ENCODE results near the gene BATF. TPM values are rescaled to one million over a fixed set of nuclear protein-coding genes. Genes with fewer than 3 reads are reported as not detected.
A peak's percentile ranks its signal among the peaks of the same experiment; 100 is the strongest.

The BATF gene
- total RNA-seq, 4 donors from 2014 or later, result 1.7 to 37.3 (median 4.4) TPM

DNA sequence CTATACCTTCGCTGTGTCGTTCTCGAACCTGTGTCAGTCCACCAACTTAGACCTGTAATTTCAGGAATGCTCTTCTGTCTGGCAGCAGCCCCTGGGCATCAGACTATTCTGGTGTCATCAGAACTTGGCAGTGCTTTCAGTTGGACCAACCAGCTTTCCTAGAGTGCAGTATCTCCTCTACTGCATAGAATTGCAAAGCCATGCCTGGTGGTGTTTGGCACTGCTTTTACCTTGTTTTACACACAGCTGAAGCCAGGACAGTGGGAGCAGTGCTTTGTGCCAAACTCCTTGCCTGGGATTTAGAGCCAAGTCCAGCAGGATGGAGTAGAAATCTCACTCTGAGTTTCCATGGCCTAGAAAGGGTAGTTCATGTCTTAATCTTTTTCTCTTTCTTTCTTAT, 57.6 kb downstream of the BATF start:
- DNase-seq (ENCODE audit: extremely low spot score), result no peak
- peak overlapping the region in 1 of 4 donors; percentile 82 for H3K27ac ChIP-seq (replicated peaks in 1 of 4)
- H3K4me1 ChIP-seq, result peaks cover 17 to 42% (median 28%) of the 10 kb centered on the region in 4 donors
- no peak for TF ChIP-seq CTCF (IDR thresholded peaks at IDR 0.05)
- TF ChIP-seq POLR2A (IDR thresholded peaks at IDR 0.05; ENCODE audit: low read depth), result no peak
- TF ChIP-seq POLR2AphosphoS5 (IDR thresholded peaks at IDR 0.05), result no peak
- no peak for TF ChIP-seq EP300 (IDR thresholded peaks at IDR 0.05)
- WGBS, result 93% methylated on average over 3 of the region's 3 CpGs
- H3K36me3 ChIP-seq, result no peaks in the 10 kb centered on the region
- H3K4me3 ChIP-seq, result peak overlapping the region; percentile 63 to 69 (median 64)
- no peaks in the 10 kb centered on the region for H3K27me3 ChIP-seq
- no peaks in the 10 kb centered on the region for H3K9me3 ChIP-seq
- intact Hi-C loops (cut with DNase I), result no loop called here

DNA sequence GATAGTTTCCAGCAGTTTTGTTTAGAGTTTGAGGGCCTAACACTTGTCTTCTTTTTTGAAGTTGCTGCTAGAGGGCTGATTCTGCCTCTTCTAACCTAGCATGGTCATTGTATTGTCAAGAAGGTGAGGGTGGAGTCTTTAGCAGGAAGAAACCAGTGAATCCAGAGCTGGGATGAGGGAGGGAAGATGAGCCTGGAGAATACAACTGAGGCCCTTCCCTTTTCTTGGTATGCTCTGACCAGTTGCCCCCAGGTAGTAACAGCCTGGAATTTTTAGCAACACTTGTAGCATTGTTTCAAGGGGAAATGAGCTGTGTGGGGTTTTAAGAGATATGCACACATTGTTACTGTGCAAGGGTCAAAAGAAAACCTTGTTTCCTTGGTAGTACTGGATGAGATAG, 65.1 kb downstream of the BATF start:
- no peak overlapping the region for H3K4me3 ChIP-seq
- no peaks in the 10 kb centered on the region for H3K36me3 ChIP-seq
- H3K27me3 ChIP-seq, result no peaks in the 10 kb centered on the region
- intact Hi-C loops (cut with DNase I), result no loop called here
- H3K4me1 ChIP-seq, result peaks cover 0 to 3% (median 0%) of the 10 kb centered on the region in 4 donors
- no peak for TF ChIP-seq EP300 (IDR thresholded peaks at IDR 0.05)
- TF ChIP-seq POLR2AphosphoS5 (IDR thresholded peaks at IDR 0.05), result no peak
- TF ChIP-seq CTCF (IDR thresholded peaks at IDR 0.05), result no peak
- TF ChIP-seq POLR2A (IDR thresholded peaks at IDR 0.05; ENCODE audit: low read depth), result no peak
- no peaks in the 10 kb centered on the region for H3K9me3 ChIP-seq
- no peak for DNase-seq (ENCODE audit: extremely low spot score)
- no peak overlapping the region for H3K27ac ChIP-seq (replicated peaks in 1 of 4)

GRCh38 chr14:75589931-75590330, 67.7 kb downstream of the BATF start:
- Histone ChIP-seq H3K4me3 (no peak overlapping the region), H3K9me3 (no peaks in the 10 kb centered on the region), H3K4me1 (peaks cover 0 to 8% (median 0%) of the 10 kb centered on the region in 4 donors), H3K27me3 (no peaks in the 10 kb centered on the region), H3K36me3 (no peaks in the 10 kb centered on the region), H3K27ac (replicated peaks in 1 of 4) (no peak overlapping the region)
- 88% methylated on average over 5 of the region's 6 CpGs for WGBS
- no peak for DNase-seq (ENCODE audit: extremely low spot score)
- intact Hi-C loops (cut with DNase I), result no loop called here
- TF ChIP-seq EP300 (IDR thresholded peaks at IDR 0.05), result no peak
- TF ChIP-seq CTCF (IDR thresholded peaks at IDR 0.05), result no peak
- TF ChIP-seq POLR2AphosphoS5 (IDR thresholded peaks at IDR 0.05), result no peak
- TF ChIP-seq POLR2A (IDR thresholded peaks at IDR 0.05; ENCODE audit: low read depth), result no peak

- intact Hi-C loops (cut with DNase I), result no loop called here
- no peak for DNase-seq (ENCODE audit: extremely low spot score)
- H3K27me3 ChIP-seq, result no peaks in the 10 kb centered on the region
- 100% methylated on average over 1 of the region's 1 CpG for WGBS
- H3K4me1 ChIP-seq, result peaks cover 0 to 8% (median 0%) of the 10 kb centered on the region in 4 donors
- no peaks in the 10 kb centered on the region for H3K9me3 ChIP-seq
- no peak overlapping the region for H3K4me3 ChIP-seq
- no peaks in the 10 kb centered on the region for H3K36me3 ChIP-seq
- TF ChIP-seq POLR2A (IDR thresholded peaks at IDR 0.05; ENCODE audit: low read depth) (no peak), CTCF (IDR thresholded peaks at IDR 0.05) (no peak), POLR2AphosphoS5 (IDR thresholded peaks at IDR 0.05) (no peak), EP300 (IDR thresholded peaks at IDR 0.05) (no peak)
- H3K27ac ChIP-seq (replicated peaks in 1 of 4), result no peak overlapping the region
Measured at GRCh38 chr14:75591331-75591946, 69.2 kb downstream of the BATF start.

Data from esophagus muscularis mucosa (tissue), 4 donors.